GM19035 (cell line): ENCODE data around the gene RO60.

Source experiments
- ATAC-seq: cut with Tn5 transposase; IDR thresholded peaks from one replicate; pipeline ENCODE4 v1.9.1; 2021; ENCODE audit not compliant: unreplicated experiment

RO60 gene

GRCh38 chr1:193060406-193060805 is 994 bp downstream of the RO60 start:
- no peak for ATAC-seq

GRCh38 chr1:193060938-193061337 is 1.5 kb downstream of the RO60 start:
- no peak for ATAC-seq

- no peak for ATAC-seq
Measured at GRCh38 chr1:193062698-193063463, 3.5 kb downstream of the RO60 start.

GRCh38 chr1:193065954-193066353 is 6.5 kb downstream of the RO60 start:
- no peak for ATAC-seq

GRCh38 chr1:193066606-193067005 is 7.2 kb downstream of the RO60 start:
- no peak for ATAC-seq

DNA sequence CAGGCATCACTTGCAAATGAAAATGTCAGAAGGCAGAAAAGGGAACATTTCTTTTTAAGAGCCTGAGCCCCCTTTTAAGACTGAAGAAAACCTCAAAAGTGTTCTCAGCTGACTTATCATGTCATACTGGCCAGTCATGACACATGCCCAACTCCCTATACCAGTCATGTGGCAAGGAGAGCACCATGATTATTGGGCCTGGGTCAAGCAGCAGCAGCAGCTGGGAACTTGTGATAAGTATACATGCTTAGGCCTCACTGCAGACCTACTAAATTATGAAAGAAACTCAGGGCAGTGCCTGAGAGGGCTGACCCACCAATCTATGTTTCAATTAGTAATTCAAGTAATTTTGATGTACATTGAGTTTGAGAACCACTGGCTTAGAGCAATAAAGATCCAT is 8.6 kb downstream of the RO60 start:
- no peak for ATAC-seq

GRCh38 chr1:193069748-193070385 is 10.5 kb downstream of the RO60 start:
- peak; percentile 26 for ATAC-seq

- no peak for ATAC-seq
Measured at GRCh38 chr1:193070386-193070753, 11.0 kb downstream of the RO60 start.

- ATAC-seq = no peak
Measured at GRCh38 chr1:193070942-193071341, 11.5 kb downstream of the RO60 start.

DNA sequence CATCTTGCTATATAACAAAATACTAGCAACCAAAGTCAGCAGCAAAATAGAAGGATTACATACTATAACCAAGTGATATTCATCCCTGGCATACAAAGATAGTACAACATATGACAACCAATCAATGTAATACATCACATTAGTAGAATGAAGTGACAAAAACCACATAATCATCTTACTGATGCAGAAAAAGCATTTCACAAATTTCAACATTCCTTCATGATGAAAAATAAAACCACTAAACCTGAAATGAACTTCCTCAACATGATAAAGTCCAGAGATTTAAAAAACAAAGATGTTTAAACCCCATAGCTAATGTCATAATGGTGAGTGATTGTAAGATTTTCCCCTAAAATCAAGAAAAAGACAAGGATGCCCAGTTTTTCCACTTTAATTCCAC is 18.6 kb downstream of the RO60 start:
- no peak for ATAC-seq

- ATAC-seq = no peak
Measured at GRCh38 chr1:193079187-193079586, 19.8 kb downstream of the RO60 start.

DNA sequence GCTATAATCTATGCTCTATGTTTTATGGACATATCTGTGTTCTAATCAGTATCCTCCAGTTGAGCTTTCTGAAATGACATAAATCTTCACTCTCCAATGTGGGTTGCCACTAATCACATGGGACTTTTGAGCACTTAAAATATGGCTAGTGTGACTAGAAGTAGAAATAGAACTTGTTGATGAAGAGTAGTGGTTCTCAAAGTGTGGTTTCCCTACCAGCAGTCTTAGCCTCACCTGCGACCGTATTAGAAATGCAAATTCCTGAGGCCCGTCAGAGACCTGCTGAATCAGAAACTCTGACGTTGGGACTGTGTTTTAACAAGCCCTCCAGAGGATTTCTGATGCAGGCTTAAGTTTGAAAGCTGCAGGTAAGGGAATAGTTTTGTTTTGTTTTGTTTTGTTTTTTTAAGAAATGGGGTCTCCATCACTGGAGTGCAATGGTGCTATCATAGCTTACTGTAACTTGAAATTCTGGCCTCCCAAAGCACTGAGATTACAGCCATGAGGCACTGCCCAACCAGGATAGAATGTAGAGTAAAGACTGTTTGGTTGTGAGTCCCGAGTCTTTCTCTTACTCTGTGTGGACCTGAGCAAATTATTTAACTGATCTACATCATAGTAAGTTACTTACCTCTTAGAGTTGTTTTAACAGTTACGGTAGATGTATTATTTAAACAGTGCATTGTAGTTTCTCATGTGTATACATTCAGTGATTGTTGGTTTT is 24.1 kb downstream of the RO60 start:
- ATAC-seq = peak; percentile 99

- no peak for ATAC-seq
Measured at GRCh38 chr1:193085263-193085662, 25.9 kb downstream of the RO60 start.

DNA sequence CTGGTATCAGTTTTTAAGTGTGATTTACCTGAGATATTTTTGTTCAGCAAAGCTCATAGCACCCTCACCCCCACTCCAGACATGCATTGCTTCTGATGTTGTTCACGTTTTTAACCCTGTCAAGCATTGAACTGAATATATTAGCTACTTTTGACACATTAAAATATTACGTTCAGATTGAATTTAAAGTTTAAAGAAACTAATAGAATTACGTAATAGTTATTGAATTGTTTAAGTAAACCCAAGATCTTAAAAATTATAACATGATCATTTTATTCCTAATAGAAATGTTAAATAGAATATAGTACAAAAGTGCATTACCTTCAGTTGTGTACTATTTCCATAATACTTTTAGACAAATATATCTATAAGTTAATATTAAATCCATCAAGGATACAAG is 26.9 kb downstream of the RO60 start:
- ATAC-seq = no peak

DNA sequence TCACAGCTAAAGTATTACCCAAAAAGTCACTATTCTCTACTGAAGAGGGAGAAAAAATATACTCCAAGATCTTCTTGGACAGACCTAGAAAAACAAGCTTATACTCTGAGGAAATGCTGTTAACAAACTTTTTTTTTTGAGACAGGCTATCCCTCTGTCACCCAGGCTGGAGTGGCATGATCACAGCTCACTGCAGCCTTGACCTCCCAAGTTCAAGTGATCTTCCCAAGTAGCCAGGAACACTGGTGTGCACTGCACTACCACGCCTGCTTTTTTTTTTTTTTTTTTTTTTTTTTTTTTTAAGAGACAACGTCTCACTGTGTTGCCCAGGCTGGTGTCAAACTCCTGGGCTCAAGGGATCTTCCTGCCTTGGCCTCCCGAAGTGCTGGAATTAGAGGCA is 28.5 kb downstream of the RO60 start:
- ATAC-seq = no peak

DNA sequence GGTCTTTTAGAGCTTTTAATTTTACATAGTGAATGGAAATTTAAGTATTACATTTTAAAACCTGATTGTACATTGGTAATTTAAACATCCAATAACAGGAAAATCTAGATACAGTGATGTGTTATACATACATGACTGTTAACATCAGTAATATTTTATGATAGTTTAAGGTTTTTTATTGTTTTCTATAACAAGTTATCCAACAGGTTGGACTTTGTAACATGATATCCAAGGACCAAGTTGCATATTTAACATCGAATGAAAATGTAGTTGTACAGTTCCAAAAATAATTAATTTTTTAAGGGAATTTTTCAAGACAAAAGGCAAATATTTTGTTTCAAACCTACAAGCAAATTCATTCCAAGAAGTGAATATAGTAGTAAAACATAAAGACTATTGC is 31.5 kb downstream of the RO60 start:
- no peak for ATAC-seq

- ATAC-seq = no peak
Measured at GRCh38 chr1:193094112-193094511, 34.7 kb downstream of the RO60 start.

DNA sequence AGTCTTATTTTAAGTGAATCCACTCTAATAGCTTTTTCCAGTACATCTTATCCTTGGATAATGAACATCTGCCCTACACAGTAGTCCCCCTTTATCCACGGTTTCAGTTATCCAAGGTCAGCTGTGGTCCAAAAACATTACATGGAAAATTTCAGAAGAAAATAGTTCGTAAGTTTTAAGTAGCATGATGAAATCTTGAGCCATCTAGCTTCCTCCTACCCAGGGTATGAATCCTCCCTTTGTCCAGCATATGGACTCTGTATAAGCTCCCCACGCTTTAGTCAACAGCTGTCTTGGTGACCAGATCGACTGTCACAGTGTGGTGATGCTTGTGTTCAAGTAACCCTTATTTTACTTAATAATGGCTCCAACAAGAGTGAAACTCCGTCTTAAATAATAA is 43.2 kb downstream of the RO60 start:
- no peak for ATAC-seq

DNA sequence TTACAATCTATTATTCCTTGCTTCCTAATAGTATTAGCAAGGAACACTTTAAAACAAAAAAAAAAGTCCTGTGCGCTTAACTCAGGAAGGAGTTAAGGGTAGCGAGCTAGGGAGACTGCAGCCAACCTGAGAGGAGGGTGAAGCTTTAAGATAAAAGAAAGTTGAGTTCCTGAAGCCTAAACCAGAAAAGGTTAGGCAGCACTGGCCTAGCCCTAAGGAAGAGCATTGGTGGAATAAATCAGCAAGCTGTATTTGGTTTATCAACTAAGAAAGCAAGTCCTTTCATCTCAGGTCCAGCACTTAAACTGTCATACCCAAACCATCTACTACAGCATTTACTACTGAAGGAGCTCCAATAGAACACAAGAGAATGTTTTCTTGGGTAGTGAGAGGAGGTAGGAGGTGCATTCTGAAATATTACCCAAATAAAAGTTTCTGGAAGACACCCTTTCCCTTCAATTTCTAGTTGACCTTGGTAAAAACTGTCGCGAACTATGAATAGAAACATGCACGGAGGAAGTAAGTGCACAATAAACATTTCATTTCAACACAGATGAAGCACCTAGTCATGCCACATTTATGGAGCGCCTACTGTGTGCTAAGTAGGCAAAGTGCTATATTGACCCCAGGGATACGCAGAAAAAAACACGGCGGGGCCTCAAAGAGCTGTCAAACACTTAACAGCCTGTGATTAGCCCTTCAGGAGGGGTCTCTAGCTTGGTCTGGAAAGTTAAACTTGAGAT is 44.5 kb downstream of the RO60 start:
- no peak for ATAC-seq

GRCh38 chr1:193104502-193104906 is 45.1 kb downstream of the RO60 start:
- peak; percentile 45 for ATAC-seq
